GM21737 (cell line): Measurements from ENCODE around the gene BMPR1A.
"Not testable (repeated sequence)": the region's sequence is repeated elsewhere in the genome, so short reads cannot be mapped to it uniquely, and the experiment has no call there.

Experiments used
- ATAC-seq: cut with Tn5 transposase; IDR thresholded peaks from one replicate; pipeline ENCODE4 v1.9.1; 2021; ENCODE audit warnings: mild to moderate bottlenecking, moderate library complexity; ENCODE audit not compliant: unreplicated experiment

Gene BMPR1A

GRCh38 chr10:86952697-86953096, 196.3 kb downstream of the BMPR1A start:
- not testable (repeated sequence) for ATAC-seq

GRCh38 chr10:86953747-86954680, 197.6 kb downstream of the BMPR1A start:
- no peak for ATAC-seq

GRCh38 chr10:86954681-86955500, 198.5 kb downstream of the BMPR1A start:
- ATAC-seq = no peak

- no peak for ATAC-seq
Observed at GRCh38 chr10:86955501-86956194, 199.2 kb downstream of the BMPR1A start.

- no peak for ATAC-seq
Observed at GRCh38 chr10:86956195-86956847, 199.9 kb downstream of the BMPR1A start.

GRCh38 chr10:86956848-86957448, 200.5 kb downstream of the BMPR1A start:
- ATAC-seq = no peak

- no peak for ATAC-seq
Observed at GRCh38 chr10:86957471-86958115, 201.2 kb downstream of the BMPR1A start, which contains the start of gene MMRN2. Gene MMRN2 (minus strand): TSS chr10:86957615. CDS start chr10:86957541, 74 bp downstream.

- ATAC-seq = no peak
Observed at GRCh38 chr10:86958116-86958900, 201.9 kb downstream of the BMPR1A start, which contains the start of gene SNCG. Gene SNCG (plus strand): TSS chr10:86958599. CDS start chr10:86958698, 99 bp downstream.

- ATAC-seq = no peak
Observed at GRCh38 chr10:86958901-86959736, 202.7 kb downstream of the BMPR1A start.

GRCh38 chr10:86959737-86960002, 203.3 kb downstream of the BMPR1A start:
- ATAC-seq = no peak

- no peak for ATAC-seq
Observed at GRCh38 chr10:86960003-86960862, 203.8 kb downstream of the BMPR1A start.

GRCh38 chr10:86960863-86961434, 204.5 kb downstream of the BMPR1A start:
- no peak for ATAC-seq

- no peak for ATAC-seq
Observed at GRCh38 chr10:86961481-86962091, 205.2 kb downstream of the BMPR1A start.

GRCh38 chr10:86962136-86962980, 205.9 kb downstream of the BMPR1A start:
- no peak for ATAC-seq

- ATAC-seq = no peak
Observed at GRCh38 chr10:86962981-86963310, 206.5 kb downstream of the BMPR1A start.
